Measurements from ENCODE around the gene ZSCAN2. TPM values are rescaled to one million over a fixed set of nuclear protein-coding genes. Genes with fewer than 3 reads are reported as not detected.
A peak's percentile ranks its signal among the peaks of the same experiment; 100 is the strongest.
"Not testable (repeated sequence)": the region's sequence is repeated elsewhere in the genome, so short reads cannot be mapped to it uniquely, and the experiment has no call there.

The ZSCAN2 gene
- total RNA-seq, 1 donor from 2014 or later, result 26.2 TPM

DNA sequence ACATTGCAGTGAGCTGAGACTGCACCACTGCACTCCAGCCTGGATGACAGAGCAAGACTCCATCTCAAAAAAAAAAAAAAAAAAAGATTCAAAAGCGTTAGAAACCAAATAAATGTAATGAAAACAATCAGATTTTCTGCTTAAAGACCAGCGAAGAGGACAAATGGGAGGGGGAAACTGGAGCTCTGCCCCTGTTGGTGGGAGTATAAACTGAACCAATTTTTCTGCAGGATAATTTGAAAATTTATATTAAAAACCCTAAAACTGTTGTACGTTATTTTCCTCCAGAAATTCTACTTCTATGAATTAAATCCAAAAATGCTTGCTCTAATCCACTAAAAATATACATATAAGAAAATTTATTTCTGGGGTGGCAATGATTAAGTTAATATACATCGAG, 25.3 kb upstream of the ZSCAN2 start:
- no peak for DNase-seq (ENCODE audit: extremely low spot score, unreplicated experiment)
- Mint-ChIP-seq H3K4me1 (ENCODE audit: unreplicated experiment) (peaks cover 16% of the 10 kb centered on the region), H3K36me3 (no peaks in the 10 kb centered on the region), H3K9me3 (no peaks in the 10 kb centered on the region), H3K27me3 (no peaks in the 10 kb centered on the region), H3K4me3 (no peak overlapping the region), H3K27ac (no peak overlapping the region)
- TF ChIP-seq CTCF (conservative IDR thresholded peaks at IDR 0.05), result peak; percentile 55

GRCh38 chr15:84577891-84578290, 22.9 kb upstream of the ZSCAN2 start:
- not testable (repeated sequence) for H3K36me3 Mint-ChIP-seq; H3K4me3 Mint-ChIP-seq; H3K9me3 Mint-ChIP-seq; DNase-seq (ENCODE audit: extremely low spot score, unreplicated experiment); H3K27me3 Mint-ChIP-seq; H3K27ac Mint-ChIP-seq
- peaks cover 12% of the 10 kb centered on the region for H3K4me1 Mint-ChIP-seq (ENCODE audit: unreplicated experiment)

GRCh38 chr15:84579261-84579721, 21.5 kb upstream of the ZSCAN2 start:
- peaks cover 12% of the 10 kb centered on the region for H3K4me1 Mint-ChIP-seq (ENCODE audit: unreplicated experiment)
- peak overlapping the region; percentile 65 for H3K4me3 Mint-ChIP-seq
- DNase-seq (ENCODE audit: extremely low spot score, unreplicated experiment); H3K9me3 Mint-ChIP-seq; H3K36me3 Mint-ChIP-seq; H3K27me3 Mint-ChIP-seq: not testable (repeated sequence)
- peak overlapping the region; percentile 88 for H3K27ac Mint-ChIP-seq

DNA sequence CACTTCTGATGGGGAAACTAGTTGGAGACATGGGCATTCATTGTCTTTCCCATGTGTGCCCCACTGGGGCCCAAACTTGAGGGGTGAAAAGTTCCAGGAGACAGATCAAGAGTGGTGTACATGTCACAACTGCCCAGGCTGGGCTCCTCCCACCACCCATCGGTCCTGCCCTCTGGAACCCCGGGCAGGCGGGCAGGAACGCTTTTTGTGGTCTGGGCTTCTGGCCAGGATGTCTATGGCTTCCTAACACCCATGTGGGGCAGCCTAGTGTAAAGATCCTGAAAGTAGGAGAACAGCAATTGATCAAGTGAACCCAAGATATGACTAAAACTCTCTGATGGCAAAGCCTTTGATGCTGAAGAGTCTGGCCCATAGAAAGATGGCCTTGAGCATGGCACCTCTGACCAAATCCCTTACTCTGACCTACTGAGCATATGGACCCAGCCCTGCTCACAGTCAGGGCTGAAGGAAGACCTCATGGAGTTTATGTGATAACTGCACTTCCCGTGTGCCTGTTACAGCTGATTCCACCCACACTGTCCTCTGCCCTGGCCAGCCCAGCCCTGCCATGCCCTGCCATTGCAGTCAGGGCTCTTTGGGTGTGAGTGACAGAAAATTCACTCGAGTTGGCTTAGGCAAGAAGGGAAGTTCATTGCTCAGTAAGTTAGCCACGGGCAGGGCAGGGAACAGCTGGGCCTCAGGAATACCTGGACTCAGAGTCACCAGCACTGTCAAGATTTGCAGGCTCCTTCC, 19.0 kb upstream of the ZSCAN2 start:
- not testable (repeated sequence) for H3K4me3 Mint-ChIP-seq; DNase-seq (ENCODE audit: extremely low spot score, unreplicated experiment); H3K27ac Mint-ChIP-seq; H3K36me3 Mint-ChIP-seq; H3K9me3 Mint-ChIP-seq; H3K27me3 Mint-ChIP-seq
- H3K4me1 Mint-ChIP-seq (ENCODE audit: unreplicated experiment), result peaks cover 13% of the 10 kb centered on the region

- Mint-ChIP-seq H3K4me1 (ENCODE audit: unreplicated experiment) (peaks cover 21% of the 10 kb centered on the region), H3K36me3 (no peaks in the 10 kb centered on the region), H3K27me3 (no peaks in the 10 kb centered on the region), H3K9me3 (no peaks in the 10 kb centered on the region), H3K27ac (no peak overlapping the region), H3K4me3 (no peak overlapping the region)
- DNase-seq (ENCODE audit: extremely low spot score, unreplicated experiment), result no peak
- no peak for TF ChIP-seq CTCF (conservative IDR thresholded peaks at IDR 0.05)
Observed at GRCh38 chr15:84582583-84583157, 18.1 kb upstream of the ZSCAN2 start.

DNA sequence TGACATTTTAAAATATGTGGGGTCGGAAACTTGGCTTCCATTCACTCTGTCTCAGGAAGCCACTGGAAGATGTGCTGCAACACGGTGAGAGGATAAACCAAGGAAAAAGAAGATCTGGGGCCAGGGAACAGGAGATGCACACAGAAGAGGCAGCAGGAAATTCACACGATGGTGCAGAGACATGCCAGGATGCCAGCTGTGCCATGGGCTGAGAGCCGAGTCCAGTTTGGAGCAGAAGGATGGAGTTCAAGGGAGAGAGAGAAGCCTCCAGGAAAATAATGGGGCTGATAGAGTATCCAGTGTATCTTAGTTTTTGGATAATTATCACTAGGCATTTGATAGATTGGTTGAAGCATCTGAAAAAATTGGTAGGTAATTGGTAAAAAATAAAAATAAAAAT, 16.9 kb upstream of the ZSCAN2 start:
- H3K27ac Mint-ChIP-seq; H3K9me3 Mint-ChIP-seq; DNase-seq (ENCODE audit: extremely low spot score, unreplicated experiment); H3K36me3 Mint-ChIP-seq; H3K4me3 Mint-ChIP-seq; H3K27me3 Mint-ChIP-seq: not testable (repeated sequence)
- H3K4me1 Mint-ChIP-seq (ENCODE audit: unreplicated experiment), result peaks cover 21% of the 10 kb centered on the region

GRCh38 chr15:84586696-84587095, 14.1 kb upstream of the ZSCAN2 start:
- Mint-ChIP-seq H3K4me3 (no peak overlapping the region), H3K4me1 (ENCODE audit: unreplicated experiment) (peaks cover 9% of the 10 kb centered on the region), H3K36me3 (no peaks in the 10 kb centered on the region), H3K27ac (no peak overlapping the region), H3K27me3 (peaks cover 12% of the 10 kb centered on the region), H3K9me3 (no peaks in the 10 kb centered on the region)
- DNase-seq (ENCODE audit: extremely low spot score, unreplicated experiment), result peak; percentile 34
- TF ChIP-seq CTCF (conservative IDR thresholded peaks at IDR 0.05), result no peak
